Activated T-helper 2 cell treated with anti-CD3 and anti-CD28 coated beads, Interferon-gamma antibody, Interleukin-2, Interleukin-4, amounts not matched to agents 10 μg/mL and 5 μg/mL and 100 μg/mL, durations not matched to agents 14 hours and 24 hours and 36 hours (primary cell): ENCODE data around the gene ENO3. TPM values are rescaled to one million over a fixed set of nuclear protein-coding genes. Genes with fewer than 3 reads are reported as not detected.

ENCODE experiments used
- DNase-seq: peaks from one replicate; pipeline ENCODE4 v3.0.0; 2021; ENCODE audit warnings: low spot score
- H3K27ac Mint-ChIP-seq: one replicate; pipeline ENCODE4 v1.8.0; 2021; ENCODE audit warnings: mixed read lengths
- H3K27me3 Mint-ChIP-seq: one replicate; pipeline ENCODE4 v1.8.0; 2021; ENCODE audit warnings: low read depth, mixed read lengths
- H3K36me3 Mint-ChIP-seq: one replicate; pipeline ENCODE4 v1.8.0; 2021; ENCODE audit warnings: low read depth, mixed read lengths
- H3K4me1 Mint-ChIP-seq: one replicate; pipeline ENCODE4 v1.8.0; 2021; ENCODE audit warnings: low read depth, mixed read lengths
- H3K4me3 Mint-ChIP-seq: one replicate; pipeline ENCODE4 v1.8.0; 2021; ENCODE audit warnings: low read depth, mild to moderate bottlenecking, moderate library complexity, mixed read lengths
- H3K9me3 Mint-ChIP-seq: one replicate; pipeline ENCODE4 v1.8.0; 2021; ENCODE audit warnings: mixed read lengths
- intact Hi-C: fragments of 100-400 bp; cut with micrococcal nuclease; formaldehyde crosslinking; loops from one replicate; pipeline ENCODE4 v1.15.1; 2023
- total RNA-seq: library from RNA; stranded (reverse); gene quantifications from 2 replicates; pipeline ENCODE4 v1.2.3, GENCODE V29; 2022

The ENO3 gene
- total RNA-seq, 1 donor from 2014 or later = 47.9 TPM

- H3K9me3 Mint-ChIP-seq = no peaks in the 10 kb centered on the region
- peaks cover 28% of the 10 kb centered on the region for H3K4me1 Mint-ChIP-seq
- H3K4me3 Mint-ChIP-seq = no peak overlapping the region
- intact Hi-C loops = no loop called here
- H3K27me3 Mint-ChIP-seq = no peaks in the 10 kb centered on the region
- peaks cover 53% of the 10 kb centered on the region for H3K36me3 Mint-ChIP-seq
- no peak overlapping the region for H3K27ac Mint-ChIP-seq
- DNase-seq = no peak
These were observed 22.6 kb downstream of the ENO3 start for GRCh38 chr17:4973256-4974114.

DNA sequence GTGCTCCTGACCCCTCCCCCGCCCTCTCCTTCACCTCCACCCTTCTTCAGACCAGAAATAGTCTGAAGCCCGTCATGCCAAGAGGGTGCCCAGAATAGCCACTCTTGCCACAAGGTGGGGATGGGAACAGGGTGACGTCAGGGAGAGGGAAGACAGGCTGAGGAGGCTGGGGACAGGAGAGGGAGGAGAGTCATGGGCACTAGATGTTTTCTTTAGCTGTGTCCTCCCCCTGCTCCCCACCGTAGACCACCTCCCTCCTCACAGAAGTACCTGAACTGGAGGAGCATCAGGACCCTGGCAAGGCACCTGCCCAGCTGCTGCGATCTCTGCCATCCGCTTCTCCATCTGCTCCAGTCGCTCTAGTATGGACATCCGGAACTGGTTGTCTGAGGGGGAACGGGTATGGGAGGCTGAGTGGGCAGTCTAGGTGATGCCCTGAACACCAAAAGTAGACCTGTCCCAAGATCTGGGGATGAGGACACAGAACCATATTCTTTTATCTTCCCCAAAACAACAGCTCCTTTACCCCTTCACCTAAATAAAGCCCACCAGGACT, 23.3 kb downstream of the ENO3 start:
- no peaks in the 10 kb centered on the region for H3K9me3 Mint-ChIP-seq
- no peak for DNase-seq
- H3K4me1 Mint-ChIP-seq = peaks cover 23% of the 10 kb centered on the region
- peaks cover 59% of the 10 kb centered on the region for H3K36me3 Mint-ChIP-seq
- H3K27ac Mint-ChIP-seq = no peak overlapping the region
- intact Hi-C loops = no loop called here
- H3K4me3 Mint-ChIP-seq = no peak overlapping the region
- H3K27me3 Mint-ChIP-seq = no peaks in the 10 kb centered on the region

GRCh38 chr17:4978726-4979125, 27.8 kb downstream of the ENO3 start:
- Mint-ChIP-seq H3K4me3 (no peak overlapping the region), H3K27me3 (no peaks in the 10 kb centered on the region), H3K27ac (no peak overlapping the region), H3K4me1 (peaks cover 16% of the 10 kb centered on the region), H3K36me3 (peaks cover 77% of the 10 kb centered on the region), H3K9me3 (no peaks in the 10 kb centered on the region)
- intact Hi-C loops = no loop called here
- DNase-seq = no peak

GRCh38 chr17:4980644-4981216, 29.8 kb downstream of the ENO3 start:
- peak overlapping the region; percentile 54 for H3K27ac Mint-ChIP-seq
- peak; percentile 44 for DNase-seq
- peaks cover 65% of the 10 kb centered on the region for H3K36me3 Mint-ChIP-seq
- no peaks in the 10 kb centered on the region for H3K9me3 Mint-ChIP-seq
- peaks cover 20% of the 10 kb centered on the region for H3K4me1 Mint-ChIP-seq
- H3K4me3 Mint-ChIP-seq = no peak overlapping the region
- intact Hi-C loops = loop anchor here (1.0 kb wide), 1 partner anchor 82 kb away; no protein-coding TSS in a partner anchor
- H3K27me3 Mint-ChIP-seq = no peaks in the 10 kb centered on the region

GRCh38 chr17:4982305-4982704, 31.4 kb downstream of the ENO3 start:
- peaks cover 30% of the 10 kb centered on the region for H3K4me1 Mint-ChIP-seq
- intact Hi-C loops = no loop called here
- H3K27me3 Mint-ChIP-seq = no peaks in the 10 kb centered on the region
- no peak overlapping the region for H3K4me3 Mint-ChIP-seq
- DNase-seq = no peak
- H3K27ac Mint-ChIP-seq = no peak overlapping the region
- H3K36me3 Mint-ChIP-seq = peaks cover 64% of the 10 kb centered on the region
- H3K9me3 Mint-ChIP-seq = no peaks in the 10 kb centered on the region

DNA sequence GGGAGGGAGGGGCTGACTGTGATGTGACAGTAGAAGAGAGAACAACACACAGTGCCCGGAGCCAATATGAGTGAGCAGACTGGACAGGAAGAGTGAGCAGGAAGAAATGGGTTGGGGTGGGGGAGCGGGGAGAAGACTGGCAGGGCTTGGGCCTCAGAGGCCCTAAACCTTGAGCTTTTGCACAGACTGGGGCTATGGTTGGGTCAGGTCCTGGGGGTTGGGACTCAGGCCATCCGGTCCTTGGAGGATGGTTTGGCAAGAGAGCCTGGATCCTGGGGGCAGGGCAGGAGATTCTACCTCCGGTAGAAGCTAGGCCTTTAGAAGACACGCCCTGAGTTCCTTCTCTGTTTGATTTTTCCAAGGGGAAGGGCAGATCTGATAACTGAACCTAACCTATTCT, 35.5 kb downstream of the ENO3 start:
- H3K27ac Mint-ChIP-seq = peak overlapping the region; percentile 86
- no peak for DNase-seq
- peaks cover 35% of the 10 kb centered on the region for H3K4me1 Mint-ChIP-seq
- H3K9me3 Mint-ChIP-seq = no peaks in the 10 kb centered on the region
- peaks cover 50% of the 10 kb centered on the region for H3K36me3 Mint-ChIP-seq
- H3K4me3 Mint-ChIP-seq = peak overlapping the region; percentile 94
- H3K27me3 Mint-ChIP-seq = no peaks in the 10 kb centered on the region
- intact Hi-C loops = loop anchor here (2.0 kb wide), 1 partner anchor 18 kb away; no protein-coding TSS in a partner anchor

- DNase-seq = peak; percentile 76
- peaks cover 49% of the 10 kb centered on the region for H3K36me3 Mint-ChIP-seq
- H3K4me3 Mint-ChIP-seq = peak within 1 kb of the TSS; percentile 94
- intact Hi-C loops = loop anchor here (1.0 to 2.0 kb wide), 2 partner anchors 10 to 18 kb away; partner anchors contain the start of genes INCA1 and KIF1C
- no peaks in the 10 kb centered on the region for H3K9me3 Mint-ChIP-seq
- H3K4me1 Mint-ChIP-seq = peaks cover 37% of the 10 kb centered on the region
- no peaks in the 10 kb centered on the region for H3K27me3 Mint-ChIP-seq
- peak within 1 kb of the TSS; percentile 86 for H3K27ac Mint-ChIP-seq
These were observed 36.2 kb downstream of the ENO3 start, which contains the start of gene CAMTA2 for GRCh38 chr17:4986951-4987766. Gene CAMTA2 (minus strand): TSS chr17:4987675. CDS start chr17:4986222, 1,453 bp downstream.

- H3K27ac Mint-ChIP-seq = peak overlapping the region; percentile 86
- DNase-seq = no peak
- intact Hi-C loops = loop anchor here (1.0 to 2.0 kb wide), 2 partner anchors 9 to 19 kb away; partner anchors contain the start of genes INCA1 and KIF1C
- no peaks in the 10 kb centered on the region for H3K27me3 Mint-ChIP-seq
- peaks cover 42% of the 10 kb centered on the region for H3K36me3 Mint-ChIP-seq
- peak overlapping the region; percentile 94 for H3K4me3 Mint-ChIP-seq
- no peaks in the 10 kb centered on the region for H3K9me3 Mint-ChIP-seq
- H3K4me1 Mint-ChIP-seq = peaks cover 37% of the 10 kb centered on the region
These were observed 37.0 kb downstream of the ENO3 start for GRCh38 chr17:4987767-4988567.

DNA sequence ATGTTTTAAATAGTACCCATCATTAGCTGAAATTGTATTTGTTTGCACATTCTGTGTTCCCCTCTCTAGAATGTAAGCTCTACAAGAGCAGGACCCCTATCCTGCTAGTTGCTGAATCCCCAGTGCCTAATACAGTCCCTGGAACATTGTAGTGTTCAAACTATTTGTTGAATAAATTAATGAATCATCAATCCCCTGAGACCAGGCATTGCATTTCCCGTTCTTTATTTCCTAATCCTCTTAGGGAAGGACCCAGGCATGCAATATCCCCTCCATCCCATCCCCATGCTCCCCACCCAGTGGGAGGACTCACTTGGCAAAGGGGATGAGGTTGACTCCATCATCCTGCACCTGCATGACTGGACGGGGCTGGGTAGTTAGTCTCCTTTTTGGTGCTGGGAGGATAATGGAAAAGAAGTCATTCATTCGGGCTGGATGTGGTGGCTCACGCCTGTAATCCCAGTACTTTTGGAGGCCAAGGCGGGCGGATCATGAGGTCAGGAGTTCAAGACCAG, 43.2 kb downstream of the ENO3 start:
- Mint-ChIP-seq H3K36me3 (peaks cover 20% of the 10 kb centered on the region), H3K9me3 (no peaks in the 10 kb centered on the region), H3K4me1 (peaks cover 20% of the 10 kb centered on the region), H3K27me3 (no peaks in the 10 kb centered on the region), H3K27ac (no peak overlapping the region), H3K4me3 (no peak overlapping the region)
- DNase-seq = no peak
- intact Hi-C loops = no loop called here

- peaks cover 12% of the 10 kb centered on the region for H3K4me1 Mint-ChIP-seq
- H3K4me3 Mint-ChIP-seq = peak within 1 kb of the TSS; percentile 86
- H3K27me3 Mint-ChIP-seq = no peaks in the 10 kb centered on the region
- peak; percentile 89 for DNase-seq
- intact Hi-C loops = loop anchor here (1.0 to 5.0 kb wide), 3 partner anchors 10 to 57 kb away; partner anchors contain the start of genes CAMTA2, RNF167 and SLC25A11
- peaks cover 21% of the 10 kb centered on the region for H3K36me3 Mint-ChIP-seq
- H3K9me3 Mint-ChIP-seq = no peaks in the 10 kb centered on the region
- peak within 1 kb of the TSS; percentile 62 for H3K27ac Mint-ChIP-seq
These were observed 46.5 kb downstream of the ENO3 start, which contains the start of the genes INCA1 and KIF1C for GRCh38 chr17:4997302-4998026. Gene INCA1 (minus strand): TSS chr17:4997522. CDS start chr17:4994437, 3,085 bp downstream. Gene KIF1C (plus strand): TSS chr17:4997950. CDS start chr17:5000247, 2,297 bp downstream.
